Endometrial microvascular endothelial cells (primary cell): Measurements from ENCODE around the gene DPP3. TPM values are rescaled to one million over a fixed set of nuclear protein-coding genes. Genes with fewer than 3 reads are reported as not detected.

Experiments
- in situ Hi-C: cut with HindIII; loops from 2 replicates; pipeline ENCODE4 v1.10.0; 2017; ENCODE audit warnings: low sequenced_read_pairs, low pct_unique_long_range_greater_than_20kb; ENCODE audit errors: inconsistent ontology term
- total RNA-seq: library from RNA; depleted of rRNA; stranded (reverse); fragments of >200 nt; gene quantifications from one replicate; pipeline ENCODE4 v1.2.3, GENCODE V29; 2015; ENCODE audit errors: inconsistent ontology term

The DPP3 gene
- total RNA-seq, 1 donor from 2014 or later: 79.5 TPM

GRCh38 chr11:66476841-66477251, 3.4 kb upstream of the DPP3 start:
- in situ Hi-C loops: no loop called here

DNA sequence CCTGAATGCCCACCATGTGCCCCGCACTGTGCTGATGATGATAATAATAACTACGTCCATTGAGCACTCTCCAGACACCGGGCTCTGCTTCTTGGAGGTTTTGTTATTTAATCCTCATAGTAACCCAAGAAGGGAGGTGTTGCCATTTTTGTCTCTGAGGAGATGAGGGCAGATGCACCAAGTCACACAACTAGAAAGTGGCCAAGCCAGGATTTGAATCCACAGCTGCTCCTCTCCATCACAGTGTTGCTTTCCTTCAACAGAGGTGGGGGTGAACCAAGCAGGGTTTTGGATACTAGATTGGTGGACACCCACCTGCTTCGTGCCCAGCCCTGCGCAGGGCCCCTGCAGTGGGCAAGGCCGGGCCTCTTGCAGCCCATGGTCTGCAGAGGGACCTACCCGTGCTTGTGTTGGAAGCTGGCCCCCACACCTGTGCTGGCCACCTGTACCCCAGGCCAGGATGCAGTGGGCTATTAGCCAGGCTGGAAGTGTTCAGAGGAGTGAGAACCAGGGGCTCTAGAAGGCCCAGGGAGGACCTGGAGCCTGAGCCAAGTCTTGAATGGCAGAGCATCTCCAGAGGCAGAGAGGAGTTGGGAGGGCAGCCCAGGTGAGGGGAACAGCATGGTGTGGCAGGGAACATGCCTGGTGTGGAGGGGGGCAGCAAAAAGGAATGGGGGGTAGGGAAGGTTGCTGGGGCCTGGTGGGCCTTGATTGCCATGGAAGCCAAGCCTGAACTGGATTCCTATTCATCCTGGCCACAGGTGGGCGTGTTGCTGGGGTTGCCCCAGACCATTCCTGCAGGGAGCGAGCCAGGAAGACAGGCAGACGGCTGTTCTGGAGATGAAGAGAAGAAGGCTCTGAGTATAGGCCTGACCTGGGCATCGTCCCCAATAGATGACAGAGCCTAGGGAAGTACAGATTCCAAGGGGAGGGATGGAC, 2.7 kb upstream of the DPP3 start:
- in situ Hi-C loops: no loop called here

DNA sequence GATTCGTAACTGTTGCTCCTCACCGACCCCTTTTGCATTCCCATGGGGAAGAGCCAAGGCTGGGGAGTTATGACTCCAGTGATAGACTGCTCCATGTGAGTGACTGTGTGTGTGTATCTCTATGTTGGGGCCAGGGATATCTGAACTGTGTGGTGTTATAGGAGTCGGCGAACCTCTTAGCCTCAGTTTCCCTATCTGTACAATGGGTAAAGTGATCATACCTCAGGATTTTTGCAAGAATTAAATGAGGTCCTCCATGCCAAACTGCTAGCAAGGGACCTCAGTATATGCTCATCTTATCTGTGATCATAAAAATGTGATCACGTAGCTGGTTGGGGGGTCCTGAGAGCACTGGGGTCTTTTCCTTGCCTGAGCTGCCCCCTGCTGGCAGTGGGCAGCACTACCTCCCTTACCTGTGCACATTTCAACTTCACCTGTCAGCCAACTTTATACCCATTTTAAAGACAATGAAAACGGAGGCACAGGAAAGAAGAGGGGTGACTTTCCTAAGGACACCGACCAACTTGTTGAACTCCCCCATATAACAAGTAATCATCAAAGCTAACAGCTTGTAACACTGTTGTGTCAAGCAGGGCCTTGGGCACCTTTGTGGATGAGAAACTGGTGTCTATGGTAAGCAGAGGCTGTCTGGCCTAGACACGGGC, 1.4 kb upstream of the DPP3 start:
- in situ Hi-C loops: no loop called here

- in situ Hi-C loops: no loop called here
Measured at GRCh38 chr11:66479394-66480116, 679 bp upstream of the DPP3 start.

DNA sequence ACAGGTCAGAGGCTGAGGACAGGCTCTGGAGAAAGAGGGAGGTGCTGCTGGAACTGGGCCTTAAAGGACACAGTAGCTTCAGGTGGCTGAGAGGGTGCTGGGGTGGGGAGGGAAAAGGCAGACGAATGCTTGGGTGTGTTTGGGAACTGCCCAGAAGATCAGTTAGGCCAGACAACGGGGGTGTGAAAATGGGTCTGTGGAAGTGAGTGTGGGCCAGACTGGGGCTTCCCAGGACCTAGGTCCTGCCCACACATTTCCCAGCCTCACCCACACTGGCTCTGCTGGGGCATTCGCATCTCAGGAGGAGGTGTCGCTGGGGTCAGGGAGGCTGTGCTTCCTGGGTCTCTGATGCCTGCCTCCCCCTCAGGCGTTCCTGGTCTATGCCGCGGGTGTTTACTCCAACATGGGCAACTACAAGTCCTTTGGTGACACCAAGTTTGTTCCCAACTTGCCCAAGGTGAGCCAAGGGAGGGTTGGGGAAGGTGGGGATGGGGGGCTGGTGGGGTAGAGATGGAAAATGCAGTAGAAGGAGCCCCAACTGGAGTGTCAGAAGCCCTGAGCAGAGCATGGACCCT, 4.7 kb downstream of the DPP3 start:
- in situ Hi-C loops: no loop called here

- in situ Hi-C loops: no loop called here
Measured at GRCh38 chr11:66488957-66489356, 8.7 kb downstream of the DPP3 start.

GRCh38 chr11:66489636-66490035, 9.4 kb downstream of the DPP3 start:
- in situ Hi-C loops: no loop called here

DNA sequence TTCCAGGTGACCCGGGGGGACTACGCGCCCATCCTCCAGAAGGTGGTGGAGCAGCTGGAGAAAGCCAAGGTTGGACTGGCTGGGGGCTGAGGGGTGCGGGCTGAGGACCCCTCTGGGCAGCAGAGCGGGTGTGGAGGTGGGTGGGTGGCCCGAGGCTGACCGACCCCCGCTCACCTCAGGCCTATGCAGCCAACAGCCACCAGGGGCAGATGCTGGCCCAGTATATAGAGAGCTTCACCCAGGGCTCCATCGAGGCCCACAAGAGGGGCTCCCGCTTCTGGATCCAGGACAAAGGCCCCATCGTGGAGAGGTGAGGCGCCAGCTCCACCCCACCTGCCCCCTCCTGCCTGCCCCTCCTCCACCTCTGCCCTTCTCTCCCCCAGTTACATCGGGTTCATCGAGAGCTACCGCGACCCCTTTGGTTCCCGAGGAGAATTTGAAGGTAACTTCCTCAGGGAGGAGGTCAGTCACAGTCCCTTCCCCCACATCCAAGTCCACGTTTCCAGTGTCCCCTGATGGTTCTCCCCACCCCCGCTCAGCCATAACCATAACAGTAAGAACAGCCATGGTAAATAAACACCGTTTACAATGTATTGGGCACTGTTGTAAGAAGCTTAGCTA, 11.2 kb downstream of the DPP3 start:
- in situ Hi-C loops: no loop called here

GRCh38 chr11:66492161-66492865, 12.1 kb downstream of the DPP3 start:
- in situ Hi-C loops: no loop called here

DNA sequence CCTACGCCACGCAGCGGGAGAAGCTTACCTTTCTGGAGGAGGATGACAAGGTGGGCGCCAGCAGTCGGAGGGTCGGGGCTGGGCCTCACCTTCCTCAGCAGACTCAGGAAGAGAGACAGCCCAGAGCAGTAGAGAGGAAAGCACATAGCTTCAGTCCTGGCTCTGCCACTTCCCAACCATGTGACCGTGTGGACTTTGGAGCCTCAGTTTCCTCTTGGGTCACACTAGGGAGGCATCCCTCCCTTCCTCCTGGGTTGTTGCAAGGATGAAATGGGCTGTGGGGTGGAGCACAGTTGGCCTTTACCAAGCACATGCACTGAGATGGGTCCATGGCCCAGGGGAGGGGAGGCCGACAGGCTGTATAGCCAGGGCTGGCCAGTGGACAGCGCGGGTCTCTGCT, 12.9 kb downstream of the DPP3 start:
- in situ Hi-C loops: no loop called here

DNA sequence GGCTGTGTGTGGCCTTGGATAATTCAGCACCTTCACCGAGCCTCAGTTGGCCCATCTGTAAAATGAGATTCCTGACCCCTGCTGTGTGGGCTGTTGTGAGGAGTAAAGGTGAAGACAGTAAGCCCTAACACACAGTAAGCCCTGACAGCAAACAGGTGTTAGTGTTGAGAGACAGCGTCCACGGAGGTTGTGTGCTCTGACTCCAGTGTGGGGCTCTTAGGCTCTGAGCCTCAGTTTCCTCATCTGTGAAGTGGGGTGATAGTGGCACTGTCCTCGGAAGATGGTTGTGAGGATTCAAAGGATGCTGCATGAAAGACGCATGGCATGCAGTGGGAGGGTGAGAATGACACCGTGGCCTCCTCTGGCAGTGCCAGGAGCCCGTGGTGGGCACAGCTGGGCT, 14.2 kb downstream of the DPP3 start:
- in situ Hi-C loops: no loop called here

- in situ Hi-C loops: no loop called here
Measured at GRCh38 chr11:66494935-66495334, 14.7 kb downstream of the DPP3 start.

GRCh38 chr11:66495401-66495854, 15.2 kb downstream of the DPP3 start:
- in situ Hi-C loops: no loop called here

- in situ Hi-C loops: no loop called here
Measured at GRCh38 chr11:66497206-66497605, 17.0 kb downstream of the DPP3 start.

DNA sequence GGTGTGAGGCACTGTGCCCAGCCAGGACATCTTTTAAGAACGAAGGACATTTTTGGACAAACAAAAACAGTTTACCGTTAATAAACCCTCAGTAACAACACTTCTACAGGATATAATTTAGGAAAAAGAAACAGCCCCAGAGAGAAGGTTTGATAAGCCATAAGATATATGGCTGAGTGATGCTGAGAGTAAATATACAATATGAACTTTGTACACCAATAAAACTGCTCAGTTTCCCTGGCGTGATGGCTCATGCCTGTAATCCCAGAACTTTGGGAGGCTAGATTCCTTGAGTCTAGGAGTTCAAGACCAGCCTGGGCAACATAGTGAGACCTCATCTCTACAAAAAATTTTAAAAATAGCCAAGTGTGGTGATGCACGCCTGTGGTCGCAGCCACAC, 18.3 kb downstream of the DPP3 start:
- in situ Hi-C loops: no loop called here

- in situ Hi-C loops: no loop called here
Measured at GRCh38 chr11:66505276-66505816, 25.1 kb downstream of the DPP3 start.

DNA sequence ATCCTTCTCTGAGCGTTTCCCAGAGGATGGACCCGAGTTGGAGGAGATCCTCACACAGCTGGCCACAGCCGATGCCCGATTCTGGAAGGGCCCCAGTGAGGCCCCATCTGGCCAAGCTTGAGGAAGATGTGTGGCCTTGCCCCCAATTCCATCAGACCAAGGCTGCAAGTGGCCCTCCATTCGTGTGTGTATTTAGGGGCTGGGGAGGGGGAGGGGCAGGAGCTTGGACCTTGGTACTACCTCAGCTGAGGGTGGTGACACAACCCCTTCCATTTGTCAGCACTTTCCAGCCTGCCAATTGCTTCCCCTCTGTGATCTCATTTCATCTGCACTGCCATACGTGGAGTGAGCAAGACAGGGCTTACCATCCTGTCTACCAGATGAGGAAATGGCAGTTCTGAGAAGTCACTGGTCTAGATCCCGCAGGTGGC, 28.9 kb downstream of the DPP3 start:
- in situ Hi-C loops: no loop called here
